ENCODE measurements around the gene TXNDC2. TPM values are rescaled to one million over a fixed set of nuclear protein-coding genes. Genes with fewer than 3 reads are reported as not detected.
"Not testable (repeated sequence)": the region's sequence is repeated elsewhere in the genome, so short reads cannot be mapped to it uniquely, and the experiment has no call there.

The TXNDC2 gene
- total RNA-seq, 1 experiment from 2014 or later: 0.12 TPM

- H3K27me3 ChIP-seq (ENCODE audit: insufficient read depth, low read length); H3K36me3 ChIP-seq (ENCODE audit: control insufficient read depth in 1 of 2, insufficient read depth in 2 of 2, low read length in 2 of 2); H3K27ac ChIP-seq (ENCODE audit: low read depth, low read length); H3K4me3 ChIP-seq (replicated peaks in 1 of 2; ENCODE audit: low read depth in 1 of 2, low read length in 2 of 2); H3K79me2 ChIP-seq (ENCODE audit: insufficient read depth, low read length); BruUV-seq (replicated peaks); intact Hi-C loops (cut with micrococcal nuclease); POLR2A ChIA-PET; CTCF ChIA-PET; ATAC-seq; H4K20me1 ChIP-seq (ENCODE audit: insufficient read depth); H3K9me2 ChIP-seq (ENCODE audit: insufficient read depth); H2AFZ ChIP-seq (ENCODE audit: low read depth, low read length, poor library complexity, severe bottlenecking); RAD21 ChIA-PET (ENCODE audit: low non-redundant PET in 1 of 2, low total read pairs in 2 of 2, uncharacterized antibody in 2 of 2, unreplicated experiment in 2 of 2); H3K9ac ChIP-seq (ENCODE audit: low read length); H3K9me3 ChIP-seq (ENCODE audit: control insufficient read depth in 1 of 2, insufficient read depth in 1 of 2, low read depth in 1 of 2, low read length in 2 of 2); DNase-seq (ENCODE audit: low read depth, low spot score): not testable (repeated sequence)
- Histone ChIP-seq H3K4me2 (ENCODE audit: low read length) (peak overlapping the region; percentile 86), H3K4me1 (ENCODE audit: control insufficient read depth in 1 of 2, insufficient read depth in 2 of 2, low read length in 2 of 2) (peaks cover 30 to 58% of the 10 kb centered on the region in 2 experiments)
- TF ChIP-seq CEBPB (IDR thresholded peaks at IDR 0.05; ENCODE audit: low read depth): peak; percentile 66
Observed at GRCh38 chr18:9902264-9902663, 16.5 kb downstream of the TXNDC2 start.

GRCh38 chr18:9902832-9903231, 17.1 kb downstream of the TXNDC2 start:
- Histone ChIP-seq H3K4me1 (ENCODE audit: control insufficient read depth in 1 of 2, insufficient read depth in 2 of 2, low read length in 2 of 2) (peaks cover 30 to 52% of the 10 kb centered on the region in 2 experiments), H3K9me2 (ENCODE audit: insufficient read depth) (no peaks in the 10 kb centered on the region), H3K27me3 (ENCODE audit: insufficient read depth, low read length) (no peaks in the 10 kb centered on the region), H3K79me2 (ENCODE audit: insufficient read depth, low read length) (no peaks in the 10 kb centered on the region), H3K27ac (ENCODE audit: low read depth, low read length) (no peak overlapping the region), H2AFZ (ENCODE audit: low read depth, low read length, poor library complexity, severe bottlenecking) (peak overlapping the region; percentile 43), H4K20me1 (ENCODE audit: insufficient read depth) (no peaks in the 10 kb centered on the region), H3K36me3 (ENCODE audit: control insufficient read depth in 1 of 2, insufficient read depth in 2 of 2, low read length in 2 of 2) (no peaks in the 10 kb centered on the region), H3K9ac (ENCODE audit: low read length) (no peak overlapping the region), H3K9me3 (ENCODE audit: control insufficient read depth in 1 of 2, insufficient read depth in 1 of 2, low read depth in 1 of 2, low read length in 2 of 2) (no peaks in the 10 kb centered on the region), H3K4me2 (ENCODE audit: low read length) (no peak overlapping the region), H3K4me3 (replicated peaks in 1 of 2; ENCODE audit: low read depth in 1 of 2, low read length in 2 of 2) (no peak overlapping the region)
- no TSS peak for BruUV-seq (replicated peaks)
- ChIA-PET RAD21 (ENCODE audit: low non-redundant PET in 1 of 2, low total read pairs in 2 of 2, uncharacterized antibody in 2 of 2, unreplicated experiment in 2 of 2) (no interaction called here), CTCF (no interaction called here), POLR2A (no interaction called here)
- intact Hi-C loops (cut with micrococcal nuclease): no loop called here
- TF ChIP-seq POLR2A (IDR thresholded peaks at IDR 0.05; ENCODE audit: borderline replicate concordance, extremely low read depth, insufficient read depth, insufficient read length) (no peak), SRF (IDR thresholded peaks at IDR 0.05; ENCODE audit: low read depth) (no peak), MAX (IDR thresholded peaks at IDR 0.05) (no peak), EZH2 (IDR thresholded peaks at IDR 0.05) (no peak), REST (IDR thresholded peaks at IDR 0.05; ENCODE audit: low read depth) (no peak)
- ATAC-seq (no peak), DNase-seq (ENCODE audit: low read depth, low spot score) (no peak)

Measured in HCT116 (cell line).